ENCODE results near the gene PDZD2.

Gene PDZD2

DNA sequence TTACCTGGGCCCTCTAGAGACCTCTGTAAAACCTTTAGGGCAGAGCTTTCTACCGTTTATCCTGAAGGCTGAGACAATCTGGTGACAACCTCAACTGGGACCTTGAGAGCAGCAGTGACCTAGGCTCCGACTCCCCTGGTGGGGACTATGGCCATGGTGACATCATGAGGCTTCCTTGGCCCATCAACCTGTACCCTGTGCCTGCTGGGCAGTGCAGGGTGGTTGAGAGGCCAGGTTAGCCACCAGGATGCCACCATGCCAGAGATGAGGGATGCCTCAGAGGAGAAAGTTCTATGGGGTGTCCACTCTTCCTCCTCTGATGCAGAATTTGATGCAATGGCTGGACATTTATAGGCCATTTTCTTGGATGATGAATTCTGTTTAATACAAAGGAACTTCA, 194.8 kb downstream of the PDZD2 start:
- DNase-seq: no peak

DNA sequence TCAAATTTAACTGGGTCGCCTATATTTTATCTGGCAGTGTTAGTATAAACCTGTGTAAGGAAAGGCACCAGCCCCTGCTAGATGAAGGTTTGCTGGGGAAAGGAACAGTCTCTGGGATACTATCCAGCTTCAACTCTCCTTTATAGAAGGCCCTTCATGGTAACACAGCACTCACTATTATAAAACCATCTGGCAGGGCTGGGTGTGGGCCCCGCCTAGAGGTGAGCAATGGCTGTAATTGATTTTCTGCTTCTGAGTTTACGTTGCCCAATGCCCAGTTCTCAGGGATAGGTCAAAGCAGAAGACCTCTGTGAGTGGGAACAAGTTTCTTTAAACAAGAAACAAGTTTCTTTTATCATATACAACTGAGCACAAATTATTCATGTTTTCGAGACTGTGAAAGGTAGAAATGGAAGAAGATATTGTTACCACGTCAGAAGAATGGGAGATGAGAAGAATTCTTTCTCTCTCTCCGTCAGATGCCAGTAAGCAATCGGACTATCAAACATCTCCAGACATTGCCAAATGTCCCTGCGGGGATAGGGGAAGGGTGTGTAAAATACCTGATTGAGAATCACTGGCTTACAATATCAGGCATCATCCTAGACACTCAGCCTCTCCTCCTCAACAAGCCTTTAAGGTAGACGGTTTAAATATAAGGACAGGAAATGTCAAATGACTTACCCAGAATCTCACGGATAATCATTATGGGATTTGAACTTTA, 205.9 kb downstream of the PDZD2 start:
- DNase-seq: no peak

DNA sequence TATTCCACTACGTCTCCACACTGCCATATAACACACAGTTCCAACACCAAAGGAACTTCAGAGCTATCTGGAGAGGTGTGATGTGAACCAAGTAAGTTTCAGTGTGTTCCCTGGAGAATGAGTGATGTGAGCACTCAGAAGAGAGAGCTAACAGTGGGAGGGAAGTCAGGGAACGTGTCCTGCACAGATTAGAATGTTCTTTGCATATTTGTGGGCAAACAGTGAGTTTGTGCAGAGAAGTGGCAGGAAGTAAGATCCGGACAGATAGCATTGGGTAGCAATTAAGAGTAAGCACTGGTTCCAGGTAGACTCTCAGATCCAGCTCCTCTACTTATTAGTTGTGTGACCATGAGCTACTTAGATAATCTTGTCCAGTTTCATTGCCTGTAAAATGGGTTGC, 206.4 kb downstream of the PDZD2 start:
- DNase-seq: no peak

DNA sequence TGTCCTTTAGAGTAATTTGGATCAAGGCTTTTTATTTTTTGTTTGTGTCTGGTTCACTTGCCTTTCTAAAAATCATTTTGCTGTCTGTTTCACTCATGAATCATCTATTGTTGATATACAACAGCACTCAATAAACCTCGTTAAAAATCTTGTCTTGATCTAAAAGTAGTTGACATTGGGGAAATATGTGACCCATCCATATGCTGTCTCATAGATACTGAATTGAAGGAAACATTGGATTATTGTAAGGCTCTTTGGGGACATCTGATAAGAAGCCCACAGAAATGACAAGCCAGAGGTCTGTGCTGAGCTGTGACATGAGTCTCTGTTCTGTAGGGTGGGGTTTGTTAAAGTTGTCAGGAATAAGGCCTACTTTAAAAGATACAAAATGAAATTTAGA, 208.0 kb downstream of the PDZD2 start:
- no peak for DNase-seq

DNA sequence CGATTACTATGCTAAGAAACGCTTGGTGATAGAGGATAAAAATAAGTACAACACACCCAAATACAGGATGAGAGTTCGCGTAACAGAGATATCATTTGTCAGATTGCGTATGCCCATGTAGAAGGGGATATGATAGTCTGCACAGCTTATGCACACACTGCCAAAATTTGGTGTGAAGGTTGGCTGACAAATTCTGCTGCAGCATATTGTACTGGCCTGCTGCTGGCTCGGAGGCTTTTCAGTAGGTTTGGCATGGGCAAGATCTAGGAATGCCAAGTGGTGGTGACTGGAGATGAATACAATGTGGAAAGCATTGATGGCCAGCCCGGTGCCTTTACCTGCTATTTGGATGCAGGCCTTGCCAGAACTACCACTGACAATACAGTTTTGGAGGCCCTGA, 208.4 kb downstream of the PDZD2 start:
- no peak for DNase-seq

DNA sequence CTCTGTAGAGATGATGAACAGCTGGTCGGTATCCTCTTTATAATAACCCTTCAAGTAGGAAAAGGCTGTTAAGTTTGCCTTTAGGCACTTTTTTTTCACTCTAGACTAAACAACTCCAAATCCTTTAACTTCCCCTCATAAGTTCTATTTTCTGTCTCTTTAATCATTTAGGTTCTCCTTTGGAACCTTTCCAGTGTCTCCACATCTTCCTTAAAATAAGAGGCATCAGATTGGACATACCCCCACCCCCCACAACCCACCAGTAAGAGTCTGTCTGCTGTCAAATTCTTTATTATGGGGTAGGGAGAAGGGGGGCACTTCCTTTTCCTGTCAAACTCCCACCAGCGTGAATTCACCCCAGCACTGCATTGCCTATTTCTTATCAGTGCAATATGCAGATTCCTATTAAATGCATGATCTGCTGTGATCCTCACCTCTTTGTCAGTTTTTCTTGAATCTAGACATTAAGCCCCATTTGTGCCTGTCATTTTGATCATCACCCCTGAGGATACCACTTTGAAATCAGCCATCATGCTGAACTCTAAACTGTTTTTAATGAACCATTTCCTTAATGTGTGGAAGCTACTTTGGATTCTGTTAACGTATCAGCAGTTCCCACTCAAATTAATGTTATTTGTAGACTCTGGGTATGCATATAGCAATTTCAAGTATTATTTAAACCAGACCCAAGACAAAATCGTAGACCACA, 212.2 kb downstream of the PDZD2 start:
- DNase-seq: no peak

DNA sequence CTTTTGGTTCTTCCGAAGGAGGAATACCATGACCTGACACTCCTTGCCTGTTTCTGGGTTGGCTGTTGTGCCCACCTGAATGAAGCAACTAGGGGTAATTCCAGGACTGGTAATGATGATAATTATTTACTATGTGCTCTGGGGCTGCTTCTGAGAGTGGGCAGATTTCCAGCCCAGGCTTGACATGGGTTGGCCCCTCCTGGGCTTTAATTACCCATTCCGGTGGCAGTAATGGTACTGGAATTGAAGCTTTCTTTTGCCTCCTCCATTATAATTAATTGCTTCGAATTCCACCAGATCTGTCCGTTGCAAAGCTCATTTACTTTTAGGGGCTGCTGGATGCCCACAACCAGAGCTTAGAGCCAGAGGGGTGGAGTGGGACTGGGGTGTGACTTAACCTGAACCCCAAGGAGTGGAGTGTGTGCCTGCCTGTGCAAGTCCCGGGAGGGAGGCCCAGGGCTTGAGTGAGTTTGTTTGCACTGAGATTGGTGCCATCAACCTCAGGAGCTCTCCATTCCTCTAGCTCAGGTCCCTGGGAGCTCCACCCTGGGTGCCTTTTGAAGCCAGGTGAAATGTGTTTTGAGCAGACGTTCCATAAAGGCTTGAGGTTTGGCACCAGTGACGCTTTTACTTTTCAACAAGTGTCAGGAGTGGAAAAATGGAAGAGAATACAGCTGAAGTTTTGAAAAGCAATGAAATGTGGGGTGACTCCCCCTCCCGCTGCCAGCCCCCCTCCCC, 214.6 kb downstream of the PDZD2 start:
- no peak for DNase-seq

DNA sequence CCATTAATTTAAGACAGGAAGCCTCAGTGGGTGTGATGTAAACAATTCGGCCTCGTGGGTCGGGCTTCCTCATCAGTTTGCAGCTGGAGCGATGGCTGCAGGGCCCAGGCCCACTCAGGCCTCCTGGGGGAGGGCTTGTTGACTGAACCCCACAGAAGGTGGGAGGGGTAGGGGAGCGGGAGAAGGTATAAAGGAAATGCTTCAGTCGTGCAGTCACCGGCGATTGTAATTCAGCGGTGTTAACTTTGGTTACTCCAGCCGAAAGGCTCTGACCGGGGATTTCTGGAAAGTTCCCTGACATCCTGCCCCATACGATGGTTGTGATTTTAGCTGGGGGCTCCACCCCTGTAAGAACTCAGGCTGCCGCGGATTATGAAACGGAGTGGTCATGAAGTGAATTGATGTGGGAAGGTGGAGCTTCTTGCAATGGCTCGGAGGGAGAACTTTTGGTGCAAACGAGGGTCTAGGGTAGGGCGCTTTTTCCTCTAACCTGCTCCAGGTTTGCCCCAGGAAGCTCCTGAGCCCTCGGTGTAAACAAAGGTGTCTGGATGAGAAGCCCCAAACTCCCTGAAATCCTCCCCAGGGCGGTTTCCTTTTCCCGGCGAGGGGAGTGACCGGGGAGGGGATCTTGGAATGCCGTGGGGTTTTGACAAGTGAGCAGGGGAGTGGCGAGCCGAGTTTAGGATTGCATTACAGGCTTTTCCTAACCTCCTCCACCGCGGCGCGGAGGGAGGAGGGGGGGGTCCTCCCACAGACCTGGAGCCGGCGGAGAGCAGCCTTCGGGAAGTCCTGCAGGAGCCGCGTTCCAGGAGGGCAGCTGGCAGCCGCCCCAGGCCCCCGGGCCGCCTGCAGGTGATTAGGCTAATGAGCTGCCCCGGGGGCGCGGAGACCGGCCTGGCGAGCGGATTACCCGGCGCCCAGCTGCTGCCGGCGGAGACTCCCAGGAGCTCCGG, 215.5 kb downstream of the PDZD2 start:
- DNase-seq: peak in 1 of 2 donors; percentile 15

DNA sequence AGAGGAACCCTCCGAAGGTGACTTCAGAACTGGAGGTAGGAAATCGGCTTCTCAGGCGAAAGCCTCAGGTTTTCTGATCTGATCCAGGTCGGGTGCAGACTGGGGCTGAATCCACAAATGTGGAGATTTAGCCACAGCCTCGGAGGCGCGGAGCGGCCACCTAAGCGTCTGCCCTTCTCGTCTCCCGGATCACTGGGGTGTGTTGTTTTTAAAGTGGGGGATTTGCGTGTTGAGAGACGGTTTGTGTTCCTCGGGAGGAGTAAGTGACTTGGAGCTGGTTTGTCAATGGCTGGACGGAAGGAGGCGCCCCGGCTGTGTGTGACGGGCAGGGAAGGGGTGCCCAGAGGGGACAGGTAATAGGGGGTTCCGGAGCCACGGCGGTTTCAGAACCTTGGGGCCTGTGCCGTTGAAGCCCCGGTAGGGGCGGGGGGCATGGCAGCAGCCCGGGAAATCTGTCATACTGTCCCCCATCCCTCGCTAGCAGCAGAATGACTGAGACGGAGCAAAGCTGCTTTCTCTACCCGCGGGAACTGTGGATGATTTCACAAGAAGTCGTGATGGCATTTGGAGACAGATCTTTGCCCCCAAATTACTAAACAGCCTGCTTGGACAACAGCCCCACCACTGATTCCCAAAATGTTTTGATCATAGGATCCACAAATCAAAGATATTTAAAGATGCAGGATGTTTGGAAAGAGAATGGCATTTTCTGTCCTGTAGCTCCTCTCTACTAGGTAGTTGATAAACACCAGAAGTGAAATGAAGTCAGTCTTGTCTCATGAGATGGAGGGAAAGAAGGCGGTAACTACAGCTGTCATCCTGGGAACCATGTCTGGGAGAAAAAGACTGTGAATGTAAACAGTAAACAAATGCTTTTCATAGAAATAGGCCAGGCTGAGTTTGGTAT, 216.5 kb downstream of the PDZD2 start:
- DNase-seq: peak in 1 of 2 donors; percentile 27

DNA sequence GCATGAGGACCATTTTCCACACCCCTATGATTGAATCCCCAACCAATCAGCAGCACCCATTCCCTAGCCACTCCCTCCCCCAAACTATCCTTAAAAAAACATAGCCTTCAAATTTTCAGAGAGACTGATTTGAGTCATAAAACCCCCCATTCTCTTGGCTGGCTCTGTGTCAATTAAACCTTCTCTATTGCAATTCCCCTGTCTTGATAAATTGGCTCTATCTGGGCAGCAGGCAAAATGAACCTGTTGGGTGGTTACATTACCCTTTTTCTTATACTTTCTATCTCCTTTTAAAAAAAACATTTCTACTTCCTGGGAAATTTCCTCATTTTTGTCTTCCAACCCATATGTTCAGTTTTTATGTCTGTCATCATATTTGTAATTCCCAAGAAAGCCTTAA, 220.2 kb downstream of the PDZD2 start:
- DNase-seq: no peak

DNA sequence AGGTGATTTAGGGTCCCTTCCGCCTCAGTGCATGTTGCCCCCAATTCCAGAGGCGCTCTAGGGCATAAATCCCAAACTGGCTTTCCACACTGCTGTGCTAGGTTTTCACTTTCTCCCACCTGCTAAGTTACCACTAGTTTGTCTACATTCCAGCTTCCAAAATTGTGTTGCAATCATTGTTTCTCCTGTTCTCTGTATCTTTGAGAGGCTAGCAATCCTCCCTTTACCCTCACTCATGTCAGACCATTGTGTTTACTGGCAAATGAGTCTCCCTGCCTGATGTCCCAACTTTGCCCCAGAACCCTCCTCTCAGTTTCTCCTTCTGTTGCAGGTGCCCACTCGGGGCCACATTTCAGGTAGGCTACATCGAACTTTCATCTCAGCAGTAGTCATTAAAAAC, 221.3 kb downstream of the PDZD2 start:
- no peak for DNase-seq

DNA sequence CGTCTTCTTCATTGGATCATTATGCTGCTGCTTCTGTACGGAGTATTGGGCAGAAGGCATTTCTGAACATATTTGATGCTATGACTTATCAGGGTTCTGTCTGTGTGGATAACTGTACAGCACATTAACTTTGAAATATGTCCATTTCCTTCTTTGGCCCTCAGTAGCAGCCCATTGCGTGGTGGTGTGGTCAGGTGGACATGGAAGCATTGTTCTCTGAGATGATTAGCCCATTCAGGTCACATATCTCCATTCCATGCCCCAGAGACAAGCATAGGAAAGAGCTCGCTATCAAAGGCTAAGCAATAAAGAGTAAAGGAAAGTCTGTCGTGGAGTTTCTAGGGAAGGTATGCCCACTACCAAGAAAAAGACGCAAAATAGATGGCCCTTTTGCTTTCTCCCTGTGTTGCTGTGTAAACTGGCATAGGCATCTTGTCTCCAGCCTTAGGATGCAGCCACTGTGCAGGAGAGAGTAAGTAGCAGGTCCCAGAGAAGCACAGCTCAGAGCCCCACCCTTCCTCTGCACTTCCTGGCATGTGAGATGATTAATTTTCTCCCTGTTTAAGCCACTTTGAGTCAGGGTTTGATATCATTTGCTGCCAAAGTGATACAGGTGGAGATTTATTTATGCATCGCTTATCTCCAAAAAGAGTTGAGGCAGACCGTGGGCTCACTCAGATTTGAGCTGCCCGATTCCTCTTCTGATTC, 221.9 kb downstream of the PDZD2 start:
- DNase-seq: no peak

DNA sequence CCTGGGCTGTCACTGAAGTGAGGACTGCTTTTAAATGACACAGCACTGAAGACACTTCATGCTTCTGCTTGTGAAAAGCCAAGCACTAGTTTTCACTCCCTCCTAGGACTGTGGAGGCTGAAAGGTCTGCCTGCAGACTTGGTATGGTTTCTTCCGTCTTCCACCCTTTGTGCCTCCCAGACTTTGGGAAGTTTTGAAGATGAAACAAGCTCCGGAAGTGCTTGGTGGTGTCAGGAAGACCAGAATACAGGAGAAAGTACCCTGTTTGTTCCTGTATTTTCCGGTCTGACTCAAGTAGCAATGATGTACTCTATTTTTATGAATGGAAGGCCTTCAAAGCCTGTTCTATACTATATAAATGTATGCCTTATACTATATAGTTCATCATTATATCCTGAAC, 222.7 kb downstream of the PDZD2 start:
- DNase-seq: no peak

DNA sequence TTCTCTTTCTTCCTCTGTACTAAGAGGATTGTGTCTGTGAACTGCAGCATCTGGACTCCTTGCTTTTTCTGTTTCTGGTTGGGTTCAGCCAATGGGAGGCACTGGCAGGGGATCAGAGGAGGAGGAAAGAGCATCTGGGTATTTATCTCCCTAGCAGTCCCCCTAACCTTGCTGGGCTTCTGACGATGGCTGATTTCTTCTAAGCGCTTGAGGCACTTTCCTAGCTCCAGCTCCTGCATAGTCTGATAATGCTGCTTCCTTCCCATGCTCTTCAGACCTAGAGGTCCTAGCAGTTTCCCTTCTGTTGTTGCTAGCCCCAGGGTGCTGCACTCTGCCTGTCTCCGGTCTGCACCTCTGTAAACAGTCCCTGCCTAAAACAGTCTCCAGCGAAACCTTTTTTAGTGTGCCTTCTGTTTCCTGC, 225.1 kb downstream of the PDZD2 start:
- no peak for DNase-seq

DNA sequence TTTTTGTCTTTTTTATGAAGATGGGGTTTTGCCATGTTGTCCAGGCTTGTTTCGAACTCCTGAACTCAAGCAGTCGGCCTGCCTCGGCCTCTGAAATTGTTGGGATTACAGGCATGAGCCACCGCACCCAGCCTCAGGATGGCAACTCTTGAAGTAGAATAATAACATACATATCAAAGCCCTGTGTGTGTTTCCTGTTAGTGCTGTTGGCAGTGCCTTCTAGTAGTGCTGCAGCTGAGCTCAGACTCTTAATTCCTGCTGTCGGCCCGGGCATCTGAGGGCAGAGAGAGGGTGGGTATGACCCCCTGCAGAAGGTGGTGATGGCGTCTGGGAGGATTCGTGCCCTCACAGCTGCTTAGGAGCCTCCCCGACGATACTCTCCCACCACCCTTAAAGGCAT, 227.2 kb downstream of the PDZD2 start:
- no peak for DNase-seq

DNA sequence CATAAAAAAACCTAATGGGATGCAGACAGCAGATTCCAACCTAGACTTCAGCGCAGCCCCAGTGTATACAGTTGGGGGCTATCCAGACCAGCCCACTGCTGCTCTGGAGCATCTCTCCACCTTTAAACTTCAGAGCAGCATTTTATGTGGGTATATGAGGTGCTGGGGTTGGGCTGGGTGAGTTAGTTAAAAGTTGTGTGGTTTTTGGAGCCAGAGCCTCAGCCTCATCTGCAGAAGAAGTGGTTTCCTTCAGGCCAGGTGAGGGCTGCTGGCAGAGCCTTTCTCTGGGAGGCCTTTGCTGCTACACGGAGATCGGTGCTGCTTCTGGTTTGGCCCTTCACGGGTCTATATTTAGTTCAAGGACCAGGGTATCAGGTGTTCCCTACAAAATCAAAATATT, 228.3 kb downstream of the PDZD2 start:
- no peak for DNase-seq

DNA sequence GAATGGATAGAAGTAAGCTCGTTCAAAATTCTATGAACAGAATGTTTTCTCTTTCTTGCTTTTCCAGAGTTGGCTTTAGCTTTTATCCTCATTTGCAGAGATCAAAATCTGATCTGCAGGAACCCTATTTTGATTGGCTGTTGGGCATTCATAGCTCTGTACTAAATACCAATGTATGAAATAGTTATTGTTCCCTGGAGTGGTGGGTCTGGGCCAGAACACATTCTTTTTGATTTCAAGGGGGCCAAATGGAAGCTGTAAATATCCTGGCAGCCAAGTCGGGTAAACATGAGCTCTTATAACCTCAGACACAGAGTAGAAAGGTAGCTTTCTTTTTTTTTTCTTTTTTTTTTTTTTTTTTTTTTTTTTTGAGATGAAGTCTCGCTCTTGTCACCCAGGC, 241.5 kb downstream of the PDZD2 start:
- DNase-seq: no peak

DNA sequence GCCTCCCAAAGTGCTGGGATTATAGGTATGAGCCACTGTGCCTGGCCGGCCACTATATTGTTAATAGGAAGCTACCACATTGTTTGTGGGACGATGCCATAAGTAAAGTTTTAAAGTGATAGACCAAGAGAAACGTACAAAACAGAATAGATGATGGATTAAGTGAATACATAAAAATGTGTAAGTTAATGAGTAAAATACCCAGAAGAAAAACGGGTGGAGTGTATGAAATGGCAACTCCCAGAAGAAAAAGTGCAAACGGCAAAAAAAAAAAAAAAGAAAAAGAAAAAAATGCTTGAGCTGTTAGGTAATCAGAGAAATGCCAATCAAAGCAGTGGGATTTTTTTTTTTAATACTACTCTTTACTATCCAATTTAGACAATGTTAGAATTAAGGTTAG, 246.0 kb downstream of the PDZD2 start:
- DNase-seq: no peak

DNA sequence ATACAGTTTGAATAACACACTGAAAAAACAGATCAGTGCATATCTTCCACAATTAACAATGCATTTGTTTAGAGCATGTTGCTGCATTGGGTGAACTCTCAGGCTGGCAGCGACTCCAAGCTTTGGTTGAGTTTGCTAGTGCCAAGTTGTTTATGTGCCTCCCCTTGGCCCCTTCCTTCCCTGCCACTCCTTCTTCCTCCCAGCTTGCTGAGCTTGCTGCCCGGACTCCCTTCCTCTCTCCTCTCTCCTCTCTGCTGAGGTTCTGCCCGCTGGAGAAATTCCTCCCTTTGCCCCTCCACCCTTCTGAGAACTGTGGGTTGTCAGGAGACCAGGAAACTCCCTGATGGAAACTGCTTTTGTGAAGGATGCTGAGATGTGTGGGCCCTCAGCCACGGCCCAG, 247.3 kb downstream of the PDZD2 start:
- DNase-seq: no peak

DNA sequence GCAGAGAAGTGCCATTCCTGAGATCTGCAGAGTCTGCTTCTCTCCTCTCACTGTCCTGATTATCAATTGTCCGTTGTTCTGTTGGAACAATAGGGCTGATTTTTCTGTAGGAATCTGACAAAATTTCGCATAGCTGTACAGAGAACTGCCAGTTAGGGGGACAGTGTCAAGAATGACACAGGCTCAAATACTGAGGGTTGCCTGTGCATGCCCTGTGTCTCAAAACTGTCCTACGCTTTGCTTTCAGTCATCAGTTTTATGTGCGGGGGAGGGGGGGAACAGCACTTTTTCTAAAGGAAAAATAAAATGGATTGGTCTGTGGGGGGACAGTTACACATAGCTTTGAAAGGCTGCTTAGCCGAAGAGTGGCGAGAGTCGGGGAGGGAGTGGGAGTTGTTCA, 248.6 kb downstream of the PDZD2 start:
- DNase-seq: no peak

DNA sequence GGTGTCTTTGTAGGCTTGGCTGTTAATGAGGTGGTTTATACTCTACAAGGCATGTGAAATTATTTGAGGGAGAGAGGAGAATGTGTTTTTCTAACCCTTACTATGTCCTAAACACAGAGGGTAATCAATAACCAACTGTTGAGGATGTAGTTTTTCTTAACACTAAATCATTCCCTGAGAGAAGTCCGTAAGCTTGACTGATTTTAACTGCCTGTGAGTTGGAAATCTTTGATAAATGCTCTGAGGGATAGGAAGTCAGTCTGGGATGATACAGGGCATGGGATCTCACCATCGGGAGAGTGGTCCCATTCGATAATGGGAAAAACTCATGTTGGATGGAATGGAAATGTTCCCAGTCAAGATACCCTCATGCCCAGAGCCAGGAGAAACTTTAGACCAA, 249.6 kb downstream of the PDZD2 start:
- no peak for DNase-seq

All from stimulated activated CD4-positive, alpha-beta T cell treated with anti-CD3 and anti-CD28 coated beads, Interleukin-2, amount 100 ng/mL, for 24 hours (primary cell).